ENCODE data around the gene AKAP8L.

DNA sequence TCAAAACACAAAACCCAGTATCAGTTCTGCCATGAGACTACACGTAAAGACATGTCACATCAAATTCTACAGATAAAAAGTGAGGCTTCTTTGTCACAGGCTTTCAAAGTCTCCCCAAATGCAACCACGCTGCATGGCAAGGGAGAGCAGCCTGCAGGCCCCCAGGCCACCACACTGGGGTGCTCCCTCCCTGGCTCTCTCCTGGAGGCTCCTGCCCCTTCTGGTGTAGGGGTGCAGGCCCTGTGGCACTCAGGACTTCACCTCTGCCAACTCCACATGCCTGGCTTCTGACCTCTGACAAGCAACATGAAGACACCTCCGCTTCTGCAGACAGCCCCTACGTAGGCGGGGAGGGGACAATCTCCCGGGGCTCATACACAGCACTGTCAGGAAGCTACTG is 53.5 kb downstream of the AKAP8L start:
- no peak for TF ChIP-seq CTCF (conservative IDR thresholded peaks at IDR 0.05; ENCODE audit: low read depth, low read length)
- no peak for TF ChIP-seq EZH2 (IDR thresholded peaks at IDR 0.05; ENCODE audit: borderline replicate concordance, low read depth, low read length, poor library complexity, severe bottlenecking)
